Natural killer cell treated with Interleukin-12 subunit alpha and Interleukin-12 subunit beta and Interleukin-15 and Interleukin-18, amount 100 ng/mL, for 72 hours (primary cell): Measurements from ENCODE around the gene SKIL. TPM values are rescaled to one million over a fixed set of nuclear protein-coding genes. Genes with fewer than 3 reads are reported as not detected.

Source experiments
- ATAC-seq, 2 donors: fragments of 150-1000 bp; cut with Tn5 transposase in 1 of 2; sonication (Bioruptor Pico), chemical (Tn5 transposase) in 1 of 2; 2 replicates each; pipeline ENCODE4 v1.10.0; 2021
- DNase-seq: peaks from one replicate; pipeline ENCODE4 v3.0.0; 2022; ENCODE audit warnings: low spot score
- H3K27ac Mint-ChIP-seq, 2 donors: 1 replicate in 1 of 2; 2 replicates in 1 of 2; pipeline ENCODE4 v1.8.0; 2022; ENCODE audit warnings: mixed read lengths in 2 of 2, mild to moderate bottlenecking in 1 of 2, moderate library complexity in 1 of 2
- H3K27me3 Mint-ChIP-seq, 2 donors: 1 replicate in 1 of 2; 2 replicates in 1 of 2; pipeline ENCODE4 v1.8.0; 2022; ENCODE audit warnings: mixed read lengths in 2 of 2
- H3K36me3 Mint-ChIP-seq: one replicate; pipeline ENCODE4 v1.8.0; 2022; ENCODE audit warnings: mixed read lengths
- H3K4me1 Mint-ChIP-seq, 2 donors: 1 replicate in 1 of 2; 2 replicates in 1 of 2; pipeline ENCODE4 v1.8.0; 2022; ENCODE audit warnings: low read depth in 2 of 2, mixed read lengths in 2 of 2, mild to moderate bottlenecking in 1 of 2
- H3K4me3 Mint-ChIP-seq: one replicate; pipeline ENCODE4 v1.8.0; 2022; ENCODE audit warnings: mixed read lengths
- H3K9me3 Mint-ChIP-seq: 2 replicates; pipeline ENCODE4 v1.8.0; 2022; ENCODE audit warnings: mixed read lengths
- total RNA-seq, 2 donors: library from RNA; stranded (reverse); gene quantifications; one replicate each; pipeline ENCODE4 v1.2.3, GENCODE V29; 2022

Gene SKIL
- total RNA-seq, 2 donors from 2014 or later, result 40.0 to 41.0 TPM

GRCh38 chr3:170423001-170423615 is 65.6 kb downstream of the SKIL start:
- Mint-ChIP-seq H3K27ac (no peak overlapping the region), H3K9me3 (no peaks in the 10 kb centered on the region), H3K4me3 (no peak overlapping the region), H3K36me3 (no peaks in the 10 kb centered on the region), H3K4me1 (peaks cover 8 to 13% of the 10 kb centered on the region in 2 donors), H3K27me3 (peaks cover 14 to 18% of the 10 kb centered on the region in 2 donors)
- ATAC-seq (no peak), DNase-seq (no peak)

GRCh38 chr3:170424879-170425278 is 67.4 kb downstream of the SKIL start:
- ATAC-seq (no peak), DNase-seq (no peak)
- Mint-ChIP-seq H3K27ac (no peak overlapping the region), H3K4me3 (no peak overlapping the region), H3K27me3 (peaks cover 14 to 17% of the 10 kb centered on the region in 2 donors), H3K36me3 (no peaks in the 10 kb centered on the region), H3K4me1 (peaks cover 13% of the 10 kb centered on the region in 2 donors), H3K9me3 (no peaks in the 10 kb centered on the region)

DNA sequence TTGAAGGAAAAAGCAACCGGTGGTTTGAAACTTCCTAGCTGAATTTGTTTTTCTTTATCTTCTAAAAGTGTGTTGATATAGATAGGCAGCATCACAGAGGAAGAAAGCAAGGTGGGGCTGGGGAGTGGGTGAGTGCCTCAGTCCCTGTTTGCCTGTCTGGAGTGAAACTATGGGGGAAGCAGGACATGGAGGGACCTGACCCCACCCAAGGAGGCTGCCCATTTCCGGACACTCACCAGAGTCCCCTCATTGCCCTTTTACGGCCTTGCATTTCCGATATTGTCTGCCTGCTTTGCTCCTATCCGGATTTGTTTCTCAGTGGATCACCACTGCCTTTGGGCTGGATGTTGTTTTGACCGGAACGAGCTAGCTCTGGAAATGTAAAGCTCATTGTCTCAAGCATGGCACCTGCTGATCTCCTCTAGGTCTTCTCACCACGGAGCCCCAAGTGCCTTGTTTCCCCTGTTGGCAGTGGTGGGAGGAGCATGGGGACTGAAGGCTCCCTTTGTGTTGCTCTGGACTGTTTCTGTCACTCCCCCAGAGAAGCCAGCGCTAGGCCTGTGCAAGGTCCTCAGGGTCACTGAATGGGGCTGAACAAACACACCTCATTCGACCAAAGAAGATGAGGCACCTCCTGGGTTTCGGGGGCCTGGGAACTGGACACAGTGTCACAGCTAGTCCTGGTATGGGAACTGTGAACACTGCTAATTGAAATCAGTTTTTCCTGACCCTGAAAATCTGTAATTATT is 68.2 kb downstream of the SKIL start:
- no peaks in the 10 kb centered on the region for H3K9me3 Mint-ChIP-seq
- ATAC-seq, result no peak
- DNase-seq, result no peak
- H3K27me3 Mint-ChIP-seq, result peaks cover 12 to 16% of the 10 kb centered on the region in 2 donors
- no peak overlapping the region for H3K4me3 Mint-ChIP-seq
- H3K36me3 Mint-ChIP-seq, result no peaks in the 10 kb centered on the region
- H3K4me1 Mint-ChIP-seq, result peaks cover 8% of the 10 kb centered on the region in 2 donors
- no peak overlapping the region for H3K27ac Mint-ChIP-seq

- Mint-ChIP-seq H3K27me3 (peaks cover 10 to 19% of the 10 kb centered on the region in 2 donors), H3K9me3 (no peaks in the 10 kb centered on the region), H3K27ac (no peak overlapping the region), H3K4me3 (no peak overlapping the region), H3K4me1 (peaks cover 8% of the 10 kb centered on the region in 2 donors), H3K36me3 (no peaks in the 10 kb centered on the region)
- DNase-seq (no peak), ATAC-seq (no peak)
These were observed 68.8 kb downstream of the SKIL start for GRCh38 chr3:170426240-170426797.

- no peaks in the 10 kb centered on the region for H3K36me3 Mint-ChIP-seq
- H3K4me1 Mint-ChIP-seq, result peaks cover 8% of the 10 kb centered on the region in 2 donors
- DNase-seq (no peak), ATAC-seq (no peak)
- H3K4me3 Mint-ChIP-seq, result no peak overlapping the region
- H3K27me3 Mint-ChIP-seq, result peaks cover 8 to 19% of the 10 kb centered on the region in 2 donors
- no peak overlapping the region for H3K27ac Mint-ChIP-seq
- H3K9me3 Mint-ChIP-seq, result no peaks in the 10 kb centered on the region
These were observed 70.6 kb downstream of the SKIL start for GRCh38 chr3:170428095-170428494.

DNA sequence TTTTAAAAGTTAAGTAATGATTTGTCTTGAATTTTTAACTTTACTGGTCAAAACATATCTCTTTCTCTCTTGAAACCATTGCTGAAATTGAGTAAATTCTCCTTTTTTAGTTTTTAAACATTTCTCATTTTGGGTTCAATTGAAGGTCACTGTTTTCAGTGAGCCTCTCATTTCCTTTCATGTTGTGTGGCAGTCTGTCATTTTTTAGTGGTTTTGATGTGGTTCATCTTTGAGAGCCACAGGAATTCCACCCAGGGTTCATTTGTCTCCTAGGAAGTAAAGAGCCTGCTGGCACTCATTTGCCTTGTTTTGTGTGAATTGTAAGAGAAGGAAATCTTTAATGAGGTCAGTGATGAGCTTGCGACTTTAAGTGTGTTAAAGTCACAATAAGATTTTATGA is 71.5 kb downstream of the SKIL start:
- DNase-seq (no peak), ATAC-seq (no peak)
- Mint-ChIP-seq H3K9me3 (no peaks in the 10 kb centered on the region), H3K4me3 (no peak overlapping the region), H3K4me1 (peaks cover 8% of the 10 kb centered on the region in 2 donors), H3K27ac (no peak overlapping the region), H3K27me3 (peaks cover 8 to 19% of the 10 kb centered on the region in 2 donors), H3K36me3 (no peaks in the 10 kb centered on the region)

GRCh38 chr3:170431054-170431453 is 73.5 kb downstream of the SKIL start:
- ATAC-seq (no peak), DNase-seq (no peak)
- Mint-ChIP-seq H3K4me3 (no peak overlapping the region), H3K36me3 (no peaks in the 10 kb centered on the region), H3K4me1 (peaks cover 7 to 8% of the 10 kb centered on the region in 2 donors), H3K9me3 (no peaks in the 10 kb centered on the region), H3K27ac (no peak overlapping the region), H3K27me3 (peaks cover 6 to 19% of the 10 kb centered on the region in 2 donors)

DNA sequence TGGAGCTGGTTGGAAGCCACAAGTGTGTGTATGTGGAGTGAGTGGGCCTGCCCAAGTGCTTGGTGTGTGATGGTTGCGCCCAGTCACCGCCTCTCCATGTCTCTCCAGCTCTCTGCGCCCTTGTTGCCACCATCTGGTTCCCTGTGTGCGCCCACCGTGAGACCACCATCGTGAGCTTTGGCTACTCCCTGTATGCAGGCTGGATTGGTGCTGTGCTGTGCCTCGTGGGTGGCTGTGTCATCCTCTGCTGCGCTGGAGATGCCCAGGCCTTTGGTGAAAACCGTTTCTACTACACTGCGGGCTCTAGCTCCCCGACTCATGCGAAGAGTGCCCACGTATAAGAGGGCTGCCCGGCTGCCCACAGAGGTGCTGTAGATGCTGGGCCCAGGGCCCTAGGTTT is 74.9 kb downstream of the SKIL start:
- Mint-ChIP-seq H3K4me1 (peaks cover 3 to 8% of the 10 kb centered on the region in 2 donors), H3K9me3 (no peaks in the 10 kb centered on the region), H3K4me3 (no peak overlapping the region), H3K27me3 (peaks cover 8 to 19% of the 10 kb centered on the region in 2 donors), H3K36me3 (no peaks in the 10 kb centered on the region), H3K27ac (no peak overlapping the region)
- ATAC-seq, result no peak
- DNase-seq, result no peak

DNA sequence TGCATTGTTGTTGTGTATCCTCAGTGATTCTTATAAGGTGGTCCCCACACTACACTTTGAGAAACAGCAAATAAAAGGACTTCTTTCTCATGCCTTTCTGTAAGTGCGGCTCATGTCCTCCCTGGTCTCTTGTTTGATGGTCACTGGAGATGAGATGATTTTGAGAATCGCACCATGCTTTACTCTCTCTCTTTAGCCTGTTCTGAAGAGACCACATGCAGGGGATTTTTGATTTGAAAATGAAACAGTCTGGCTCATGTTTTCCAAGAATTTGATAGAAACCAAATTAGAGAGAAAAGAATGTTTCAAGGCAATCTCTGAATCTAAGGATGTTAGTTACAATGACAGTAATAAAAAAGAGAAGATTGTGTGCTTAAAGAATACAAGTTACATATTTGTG is 79.2 kb downstream of the SKIL start:
- Mint-ChIP-seq H3K36me3 (no peaks in the 10 kb centered on the region), H3K27me3 (peaks cover 10 to 12% of the 10 kb centered on the region in 2 donors), H3K27ac (no peak overlapping the region), H3K4me1 (no peaks in the 10 kb centered on the region), H3K4me3 (no peak overlapping the region), H3K9me3 (no peaks in the 10 kb centered on the region)
- ATAC-seq (no peak), DNase-seq (no peak)

DNA sequence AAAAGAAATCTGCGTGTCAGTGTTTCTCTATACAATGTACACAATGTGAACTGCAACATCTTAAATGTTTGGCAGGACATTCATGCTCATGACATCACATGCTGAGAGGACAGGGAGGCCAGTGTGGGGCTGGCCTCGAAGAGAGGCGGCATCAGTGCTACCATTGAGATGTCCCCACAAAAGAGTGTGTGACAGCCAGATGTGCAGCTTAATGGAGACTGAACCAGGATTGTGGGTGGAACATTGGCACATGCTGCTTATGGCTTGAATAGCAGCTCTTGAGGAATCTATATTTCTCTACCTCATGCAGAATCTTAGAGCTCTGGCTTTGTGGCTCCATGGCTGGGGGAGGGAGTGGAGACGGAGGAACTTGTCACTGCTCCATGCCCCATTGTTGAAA is 79.7 kb downstream of the SKIL start:
- Mint-ChIP-seq H3K27ac (no peak overlapping the region), H3K4me1 (no peaks in the 10 kb centered on the region), H3K9me3 (no peaks in the 10 kb centered on the region), H3K27me3 (peaks cover 10 to 12% of the 10 kb centered on the region in 2 donors), H3K36me3 (no peaks in the 10 kb centered on the region), H3K4me3 (no peak overlapping the region)
- no peak for DNase-seq
- no peak for ATAC-seq

DNA sequence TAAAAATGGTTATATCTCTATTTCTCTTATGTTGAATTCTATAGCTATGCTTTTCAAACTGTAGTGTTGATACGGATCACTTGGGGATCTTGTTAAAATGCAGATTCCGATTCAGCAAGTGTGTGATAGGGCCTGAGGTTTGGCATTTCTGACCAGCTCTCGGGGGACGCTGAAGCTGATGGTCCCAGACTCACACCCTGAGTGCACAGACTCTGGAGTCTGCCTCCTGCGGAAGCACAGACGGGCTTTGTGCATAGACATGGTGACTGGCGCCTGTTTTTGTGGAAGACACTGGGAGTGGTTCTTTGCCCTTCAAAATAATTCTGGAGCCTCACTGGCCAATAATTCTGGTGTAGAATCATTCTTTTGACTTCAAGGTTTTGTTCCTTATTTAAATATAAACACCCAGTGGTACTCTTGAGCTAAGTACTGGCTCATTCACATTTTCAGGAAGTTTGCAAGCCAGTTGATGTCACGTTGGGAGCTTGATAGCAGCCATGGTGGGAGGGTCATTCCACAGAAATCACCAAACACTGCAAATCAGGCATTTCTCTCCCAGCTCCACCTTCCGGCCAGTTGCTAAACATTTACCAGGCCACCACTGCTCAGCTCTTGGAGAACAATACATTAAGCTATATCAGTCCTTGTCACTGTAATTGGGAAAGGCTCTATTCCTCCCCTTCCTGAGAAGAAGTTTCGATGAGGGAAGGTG is 80.3 kb downstream of the SKIL start:
- no peaks in the 10 kb centered on the region for H3K9me3 Mint-ChIP-seq
- no peak overlapping the region for H3K27ac Mint-ChIP-seq
- no peak overlapping the region for H3K4me3 Mint-ChIP-seq
- H3K27me3 Mint-ChIP-seq, result peaks cover 16% of the 10 kb centered on the region in 2 donors
- no peaks in the 10 kb centered on the region for H3K4me1 Mint-ChIP-seq
- no peak for DNase-seq
- no peaks in the 10 kb centered on the region for H3K36me3 Mint-ChIP-seq
- ATAC-seq, result no peak

DNA sequence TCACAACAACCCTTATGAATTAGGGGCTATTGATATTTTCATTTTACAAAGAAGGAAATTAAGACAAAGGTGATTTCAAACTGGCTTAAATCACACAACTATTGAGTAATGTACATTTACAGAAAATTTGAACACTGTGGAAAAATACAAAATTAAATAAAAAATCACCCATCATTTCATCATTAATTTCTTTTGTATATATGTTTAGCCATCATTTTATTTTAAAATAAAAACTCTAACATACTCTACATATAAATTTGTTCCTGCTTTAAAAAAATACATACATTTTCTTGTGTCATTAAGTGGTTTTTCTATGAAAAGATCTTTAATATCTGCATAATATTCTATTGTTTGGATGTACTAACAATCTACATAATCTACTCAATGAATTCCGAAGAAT is 81.3 kb downstream of the SKIL start:
- H3K4me3 Mint-ChIP-seq, result no peak overlapping the region
- peaks cover 16 to 17% of the 10 kb centered on the region in 2 donors for H3K27me3 Mint-ChIP-seq
- H3K9me3 Mint-ChIP-seq, result no peaks in the 10 kb centered on the region
- ATAC-seq (no peak), DNase-seq (no peak)
- H3K36me3 Mint-ChIP-seq, result no peaks in the 10 kb centered on the region
- no peaks in the 10 kb centered on the region for H3K4me1 Mint-ChIP-seq
- no peak overlapping the region for H3K27ac Mint-ChIP-seq

DNA sequence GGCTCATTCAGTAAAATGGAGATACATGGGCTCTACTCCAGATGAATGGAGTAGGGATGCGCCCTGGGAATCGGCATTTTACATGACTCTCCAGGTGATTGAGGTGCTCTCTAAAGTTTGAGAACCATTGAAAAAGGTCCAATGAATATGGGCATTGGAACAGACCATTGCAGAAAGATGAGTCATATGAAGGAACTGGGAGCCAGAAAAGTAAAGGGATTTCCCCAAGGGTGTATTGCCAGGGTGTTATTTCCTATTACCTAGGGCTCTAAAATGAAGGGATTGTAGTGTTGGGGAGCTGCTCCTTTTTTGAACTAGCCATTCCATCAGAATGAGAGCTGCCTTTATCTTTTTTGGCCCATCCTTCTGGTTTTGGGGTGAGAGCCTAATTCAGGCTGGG is 82.8 kb downstream of the SKIL start:
- ATAC-seq, result no peak

DNA sequence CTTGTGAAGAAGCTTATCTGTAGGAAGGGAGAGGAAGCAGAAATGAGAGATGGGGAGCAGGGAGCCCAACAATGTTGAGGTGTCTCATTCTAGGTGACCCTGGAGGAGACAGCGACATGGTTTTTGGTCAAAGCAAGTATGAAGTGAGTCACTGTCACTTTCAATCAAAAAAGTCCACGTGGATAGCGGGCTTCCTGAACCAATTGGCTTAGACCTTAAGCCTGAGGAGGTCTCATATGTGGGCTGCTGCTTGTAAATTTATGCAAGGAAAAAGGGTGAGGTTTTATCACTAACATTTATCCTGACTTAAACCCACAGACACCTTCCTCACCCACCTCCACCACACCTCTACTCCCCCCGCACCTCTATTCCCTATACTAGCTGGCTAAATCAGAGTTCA is 83.9 kb downstream of the SKIL start:
- no peak overlapping the region for H3K27ac Mint-ChIP-seq
- H3K36me3 Mint-ChIP-seq, result no peaks in the 10 kb centered on the region
- no peak overlapping the region for H3K4me3 Mint-ChIP-seq
- DNase-seq (no peak), ATAC-seq (no peak)
- no peaks in the 10 kb centered on the region for H3K9me3 Mint-ChIP-seq
- no peaks in the 10 kb centered on the region for H3K4me1 Mint-ChIP-seq
- peaks cover 16 to 17% of the 10 kb centered on the region in 2 donors for H3K27me3 Mint-ChIP-seq

More for the DNA sequence above, 82.8 kb downstream of the SKIL start:
- Mint-ChIP-seq H3K9me3 (no peaks in the 10 kb centered on the region), H3K4me3 (no peak overlapping the region), H3K36me3 (no peaks in the 10 kb centered on the region), H3K27me3 (peaks cover 16 to 17% of the 10 kb centered on the region in 2 donors), H3K4me1 (no peaks in the 10 kb centered on the region), H3K27ac (no peak overlapping the region)
- DNase-seq, result no peak
